GM12878 (cell line): ENCODE results near the gene ZNF134.

Experiments used
- CTCF ChIP-seq, 3 experiments: IDR thresholded peaks in 2 of 3; conservative IDR thresholded peaks in 1 of 3; 2 replicates each; pipeline ENCODE4 v1.5.1; 2011; ENCODE audit warnings: low read depth in 3 of 3, low read length in 3 of 3, mild to moderate bottlenecking in 3 of 3, control low read depth in 2 of 3, moderate library complexity in 2 of 3, inconsistent platforms in 1 of 3, mixed read lengths in 1 of 3; ENCODE audit not compliant: control insufficient read depth in 2 of 3, insufficient read depth in 1 of 3; ENCODE audit errors: extremely low read depth in 1 of 3
- SPI1 ChIP-seq: IDR thresholded peaks from 2 replicates; pipeline ENCODE4 v1.6.1; 2011; ENCODE audit warnings: low read depth, mild to moderate bottlenecking, low read length, moderate library complexity, borderline replicate concordance; ENCODE audit not compliant: insufficient read depth
- USF1 ChIP-seq: IDR thresholded peaks from 2 replicates; pipeline ENCODE4 v1.6.1; 2011; ENCODE audit warnings: borderline replicate concordance, low read depth, mild to moderate bottlenecking, moderate library complexity, mixed read lengths, low read length; ENCODE audit not compliant: insufficient read depth; ENCODE audit errors: extremely low read length

GRCh38 chr19:57672466-57672865 lies 58.4 kb downstream of the ZNF134 start:
- no peak for TF ChIP-seq SPI1
- no peak for TF ChIP-seq USF1
- TF ChIP-seq CTCF (IDR thresholded peaks at IDR 0.05 in 2 of 3, conservative IDR thresholded peaks at IDR 0.05 in 1 of 3; ENCODE audit: control insufficient read depth in 2 of 3, extremely low read depth in 1 of 3, insufficient read depth in 1 of 3, low read depth in 3 of 3, low read length in 3 of 3) = no peak
